ENCODE measurements around the gene STN1. TPM values are rescaled to one million over a fixed set of nuclear protein-coding genes. Genes with fewer than 3 reads are reported as not detected.

The STN1 gene
- polyA plus RNA-seq, 10 donors, result 19.0 to 24.5 (median 20.6) TPM

Other genes starting within 250 kb of the STN1 start
- 10 to 100 TPM; 72.3 to 88.0 (median 76.6) TPM for gene SH3PXD2A, start 62.6 kb downstream of the STN1 start, polyA plus RNA-seq (ENCODE audit: insufficient read length in 10 of 10)
- gene SLK, start 49.0 kb upstream of the STN1 start, polyA plus RNA-seq (ENCODE audit: insufficient read length in 10 of 10), result 10 to 100 TPM; 25.6 to 38.2 (median 30.3) TPM
- 10 to 100 TPM in 2 of 10 donors, under 1 TPM in 7, not detected in 1; 0.16 to 91.2 (median 0.35) TPM for gene COL17A1, start 167.7 kb upstream of the STN1 start, polyA plus RNA-seq (ENCODE audit: insufficient read length in 10 of 10)
- 1 to 10 TPM; 5.1 to 7.6 (median 6.8) TPM for gene SFR1, start 204.0 kb upstream of the STN1 start, polyA plus RNA-seq (ENCODE audit: insufficient read length in 10 of 10)